GM18498 (cell line): ENCODE measurements around the gene CRADD.
"Not testable (repeated sequence)": the region's sequence is repeated elsewhere in the genome, so short reads cannot be mapped to it uniquely, and the experiment has no call there.

Source experiments
- ATAC-seq: cut with Tn5 transposase; IDR thresholded peaks from one replicate; pipeline ENCODE4 v1.9.1; 2021; ENCODE audit warnings: mild to moderate bottlenecking, moderate library complexity; ENCODE audit not compliant: unreplicated experiment

The CRADD gene

GRCh38 chr12:93862424-93862823 lies 185.2 kb downstream of the CRADD start:
- no peak for ATAC-seq

GRCh38 chr12:93865751-93866150 lies 188.6 kb downstream of the CRADD start:
- no peak for ATAC-seq

- no peak for ATAC-seq
Observed at GRCh38 chr12:93868771-93869170, 191.6 kb downstream of the CRADD start.

GRCh38 chr12:93870020-93870795 lies 193.0 kb downstream of the CRADD start:
- no peak for ATAC-seq

- not testable (repeated sequence) for ATAC-seq
Observed at GRCh38 chr12:93871566-93871965, 194.4 kb downstream of the CRADD start.

DNA sequence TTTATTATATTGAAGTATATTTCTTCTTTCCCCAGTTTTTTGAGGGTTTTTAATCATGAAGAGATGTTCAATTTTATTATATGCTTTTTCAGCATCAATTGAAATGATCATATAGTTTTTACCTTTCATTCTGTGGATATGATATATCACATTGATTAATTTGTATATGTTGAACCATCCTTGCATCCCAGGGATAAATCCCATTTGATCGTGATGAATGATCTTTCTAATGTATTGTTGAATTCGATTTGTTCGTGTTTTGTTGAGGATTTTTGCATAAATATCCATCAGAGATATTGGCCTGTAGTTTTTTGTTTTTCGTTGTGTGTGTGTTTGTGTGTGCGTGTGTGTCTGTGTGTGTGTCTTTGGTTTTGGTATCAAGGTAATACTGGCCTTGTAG lies 196.4 kb downstream of the CRADD start:
- no peak for ATAC-seq

DNA sequence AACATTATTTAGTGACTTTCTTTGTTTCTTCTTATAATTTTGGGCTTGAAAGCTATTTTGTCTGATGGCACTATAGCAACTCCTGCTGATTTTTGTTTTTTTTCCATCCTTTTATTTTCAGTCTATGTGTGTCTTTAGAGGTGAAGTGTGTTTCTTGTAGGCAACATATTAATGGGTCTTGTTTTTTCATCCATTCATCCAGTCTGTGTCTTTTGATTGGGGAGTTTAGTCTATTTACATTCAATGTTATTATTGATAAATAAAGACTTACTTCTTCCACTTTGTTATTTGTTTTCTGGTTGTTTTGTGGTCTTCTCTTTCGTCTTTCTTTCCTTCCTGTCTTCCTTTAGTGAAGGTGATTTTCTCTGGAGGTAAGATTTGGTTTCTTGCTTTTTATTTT lies 198.0 kb downstream of the CRADD start:
- ATAC-seq = no peak

- ATAC-seq = no peak
Observed at GRCh38 chr12:93876360-93876759, 199.2 kb downstream of the CRADD start.

GRCh38 chr12:93877446-93877845 lies 200.3 kb downstream of the CRADD start:
- ATAC-seq = no peak

DNA sequence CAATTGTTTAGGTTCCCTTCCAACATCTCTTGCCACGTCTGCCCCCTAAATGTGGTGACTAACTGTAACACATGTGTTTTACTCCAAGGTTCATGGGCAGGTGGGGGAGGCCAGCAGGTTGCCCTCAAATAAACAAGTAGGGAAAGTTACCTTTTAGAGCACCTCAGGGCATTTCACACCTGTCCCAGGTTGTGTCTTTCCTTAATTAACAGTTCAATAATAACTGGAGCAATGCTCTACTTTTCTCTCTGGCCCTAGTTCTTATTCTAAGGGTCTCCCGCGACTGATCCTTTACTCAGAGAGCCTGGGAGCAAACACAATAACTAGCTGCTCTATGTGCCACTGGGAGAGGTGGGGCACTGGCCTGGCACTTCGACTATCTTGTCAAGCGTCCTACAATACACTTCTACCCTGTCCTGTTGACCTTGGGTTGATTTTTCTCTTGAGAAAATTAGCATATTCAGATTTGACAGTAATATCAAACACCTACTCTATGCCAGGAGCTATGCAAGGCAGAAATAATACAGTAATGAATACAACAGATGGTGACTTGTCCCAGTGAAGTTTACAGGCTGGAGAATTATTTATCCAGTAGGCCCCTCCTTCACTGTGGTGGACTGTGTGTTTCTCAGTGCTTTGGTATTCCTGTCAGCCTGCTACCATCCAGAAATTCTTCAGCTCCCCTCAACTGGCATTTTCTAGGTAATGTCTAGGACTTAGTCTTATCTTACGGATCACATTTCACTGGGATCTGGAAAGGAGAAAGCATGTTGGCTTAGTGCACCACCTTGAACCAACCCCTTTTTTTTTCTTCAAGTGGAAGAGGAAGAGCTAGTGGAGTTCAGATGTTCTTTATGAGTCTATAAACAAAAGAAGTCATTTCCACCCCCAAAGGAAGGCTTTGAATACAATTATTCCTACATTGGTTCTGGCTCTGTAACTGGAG lies 202.6 kb downstream of the CRADD start:
- no peak for ATAC-seq

DNA sequence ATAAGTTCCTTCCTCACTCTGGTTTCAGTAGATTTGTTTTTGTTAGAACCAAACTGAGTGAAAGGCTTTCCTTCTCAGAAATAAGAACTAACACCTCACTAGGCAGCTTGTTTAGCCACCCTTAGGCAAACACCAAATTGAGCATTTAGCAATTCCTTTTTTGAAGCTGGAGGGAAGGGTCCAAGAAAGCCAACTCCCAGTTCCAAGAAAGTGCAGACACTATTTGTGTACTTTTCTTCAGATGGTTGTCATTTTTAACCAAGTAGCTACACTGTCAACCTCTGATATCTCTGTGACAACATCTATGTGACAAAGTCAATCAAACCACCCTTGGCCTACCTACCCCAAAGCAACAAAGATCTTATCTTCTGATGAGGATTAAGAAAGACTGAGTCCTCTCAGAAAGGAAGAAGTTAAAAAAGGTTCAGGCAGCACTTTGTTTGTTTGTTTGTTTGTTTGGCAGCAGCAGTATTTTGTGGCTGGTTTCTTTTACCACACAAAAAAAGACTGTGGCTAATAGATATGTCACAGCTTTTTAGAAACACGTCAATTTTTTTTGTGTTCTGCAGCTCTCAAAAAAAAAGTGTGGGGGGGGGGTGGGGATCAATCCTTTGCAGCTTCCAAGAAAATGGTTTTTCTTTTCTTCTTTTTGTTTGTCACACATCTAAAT lies 203.8 kb downstream of the CRADD start:
- ATAC-seq = no peak

GRCh38 chr12:93882763-93883162 lies 205.6 kb downstream of the CRADD start:
- no peak for ATAC-seq

GRCh38 chr12:93883436-93884154 lies 206.4 kb downstream of the CRADD start:
- no peak for ATAC-seq

- no peak for ATAC-seq
Observed at GRCh38 chr12:93884794-93885460, 207.8 kb downstream of the CRADD start.

DNA sequence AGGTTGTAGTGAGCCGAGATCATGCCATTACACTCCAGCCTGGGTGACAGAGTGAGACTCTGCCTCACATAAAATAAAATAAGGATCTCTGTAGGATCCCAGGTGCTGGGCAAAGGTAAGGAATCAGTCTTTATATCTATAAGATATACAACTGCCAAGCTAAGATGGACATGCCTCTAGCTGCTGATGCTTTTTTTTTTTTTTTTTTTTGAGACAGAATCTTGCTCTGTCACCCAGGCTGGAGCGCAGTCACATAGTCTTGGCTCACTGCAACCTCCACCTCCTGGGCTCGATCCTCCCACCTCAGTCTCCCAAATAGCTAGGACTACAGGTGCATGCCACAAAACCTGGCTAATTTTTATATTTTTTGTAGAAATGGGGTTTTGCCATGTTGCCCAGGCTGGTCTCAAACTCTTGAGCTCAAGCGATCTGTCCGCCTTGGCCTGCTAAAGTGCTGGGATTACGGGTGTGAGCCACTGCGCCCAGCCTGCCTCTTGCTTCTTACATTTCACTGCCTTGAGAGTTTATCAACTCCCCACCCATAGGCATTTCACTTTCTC lies 208.9 kb downstream of the CRADD start:
- ATAC-seq = not testable (repeated sequence)

DNA sequence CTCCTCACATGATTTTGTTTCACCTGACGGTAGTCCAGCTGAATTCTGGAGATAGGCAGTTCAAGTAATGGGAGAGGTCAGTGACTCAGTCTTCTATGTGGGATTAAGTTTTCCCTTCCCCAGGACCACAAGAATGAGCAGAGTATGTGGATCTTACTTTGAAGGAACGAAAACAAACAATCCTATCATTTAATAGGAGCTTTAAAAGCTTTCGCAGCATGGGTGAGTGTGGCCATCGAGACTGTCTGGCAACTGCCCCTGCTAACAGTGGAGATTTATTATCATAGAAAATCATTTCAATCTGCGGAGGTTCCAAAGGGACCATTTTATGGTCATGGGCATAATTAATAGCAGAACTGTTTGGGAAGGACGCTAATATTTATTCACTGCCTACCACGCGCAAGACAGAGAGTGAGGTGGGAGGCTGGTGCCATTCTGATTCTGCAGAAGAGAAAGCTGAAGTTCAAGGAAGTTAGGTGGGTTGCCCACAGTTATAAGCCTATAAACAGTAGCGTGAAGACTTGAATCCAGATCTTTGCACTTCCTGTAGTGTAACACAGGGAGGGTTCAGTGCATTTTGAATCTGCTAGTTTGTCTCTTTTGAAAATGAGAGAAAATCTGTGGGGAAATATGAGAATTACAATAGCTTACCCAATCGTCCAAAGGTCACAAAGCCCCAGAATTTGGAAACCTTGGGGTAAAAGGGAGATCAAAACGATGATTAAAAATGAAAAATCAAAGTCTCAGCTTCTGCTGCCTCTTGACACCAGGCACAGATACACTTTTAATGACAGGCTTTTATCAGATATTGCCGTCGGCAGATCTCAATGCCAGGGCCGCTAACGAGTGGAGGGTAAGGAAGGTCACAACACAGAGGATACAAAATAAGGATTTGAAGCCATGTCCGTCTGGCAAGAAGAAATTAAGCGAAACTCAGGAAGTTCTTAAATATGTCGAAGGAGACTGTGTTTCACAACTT lies 209.6 kb downstream of the CRADD start:
- ATAC-seq = no peak

DNA sequence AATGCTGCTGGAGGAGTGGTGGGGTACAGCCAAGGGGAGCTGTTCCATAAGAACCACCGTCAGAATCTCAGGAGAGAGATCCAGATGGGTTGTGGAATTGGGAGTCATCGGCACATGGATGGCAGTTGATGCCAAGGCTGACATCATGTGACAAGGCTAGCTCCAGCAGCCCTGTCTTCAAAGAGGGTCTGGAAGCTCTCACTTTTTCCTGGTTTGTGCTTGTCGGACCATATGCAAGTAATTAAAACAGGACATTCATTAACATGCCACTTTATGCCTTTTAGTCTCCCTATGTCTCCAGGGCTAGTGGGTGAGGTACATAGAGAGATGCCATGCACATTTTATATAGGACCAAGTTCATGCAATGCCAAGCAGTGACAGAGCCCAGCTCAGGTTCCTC lies 211.8 kb downstream of the CRADD start:
- no peak for ATAC-seq

DNA sequence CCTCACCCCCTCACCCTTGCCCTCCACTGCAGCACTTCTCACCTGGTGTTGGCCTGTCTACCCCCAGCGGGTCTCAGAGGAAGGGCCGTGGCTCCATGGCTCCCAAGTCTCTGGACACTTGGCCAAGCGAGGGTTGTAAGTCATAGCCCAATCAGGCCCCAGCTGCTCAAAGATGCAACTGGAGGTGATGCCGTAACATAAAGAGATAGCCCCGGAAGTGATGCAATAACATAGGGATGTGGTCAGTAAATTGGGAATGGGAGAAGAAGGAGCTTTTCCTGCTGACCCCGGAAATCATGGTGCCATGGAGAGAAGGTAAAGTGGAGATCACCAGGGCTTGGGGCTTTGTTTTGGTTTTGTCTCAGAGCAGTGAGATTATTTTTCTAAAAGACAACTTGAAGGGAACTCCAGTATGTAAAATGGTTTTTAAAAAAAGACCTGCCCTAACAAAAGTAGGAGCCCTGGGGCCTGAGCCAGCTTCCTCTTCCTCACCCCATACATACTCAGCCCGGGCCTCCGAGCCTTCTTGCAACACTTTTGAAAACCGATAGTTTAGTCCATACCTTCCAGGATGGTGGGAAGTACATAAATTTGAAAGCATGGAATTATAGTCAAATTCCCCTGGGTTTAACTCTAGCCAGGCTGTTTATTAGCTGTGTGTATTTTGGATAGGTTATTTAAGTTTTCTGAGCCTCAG lies 212.5 kb downstream of the CRADD start:
- ATAC-seq = no peak
